Liver (tissue), 9 donors: ENCODE results near the gene PPIA. TPM values are rescaled to one million over a fixed set of nuclear protein-coding genes. Genes with fewer than 3 reads are reported as not detected.

ENCODE experiments used
- DNase-seq: peaks from one replicate; pipeline ENCODE4 v3.0.0-alpha.2; 2017; ENCODE audit warnings: low spot score
- H3K27ac ChIP-seq, 2 donors: one replicate each; pipeline ENCODE4 v1.7.0; 2013; ENCODE audit warnings: inconsistent platforms in 2 of 2, low read length in 2 of 2, control low read depth in 1 of 2, low read depth in 1 of 2, mild to moderate bottlenecking in 1 of 2
- H3K27me3 ChIP-seq, 4 donors: one replicate each; pipeline versions ENCODE4 v1.6.1 to v1.7.0; 2013; ENCODE audit warnings: low read length in 3 of 4, inconsistent platforms in 1 of 4, mild to moderate bottlenecking in 1 of 4, moderate library complexity in 1 of 4; ENCODE audit not compliant: control insufficient read depth in 4 of 4, insufficient read depth in 4 of 4
- H3K36me3 ChIP-seq, 4 donors: one replicate each; pipeline versions ENCODE4 v1.6.1 to v1.7.0; 2013; ENCODE audit warnings: low read length in 3 of 4, mild to moderate bottlenecking in 3 of 4, low read depth in 1 of 4, moderate library complexity in 1 of 4; ENCODE audit not compliant: control insufficient read depth in 4 of 4, insufficient read depth in 3 of 4
- H3K4me1 ChIP-seq, 4 donors: one replicate each; pipeline versions ENCODE4 v1.6.1 to v1.7.0; 2013; ENCODE audit warnings: low read length in 3 of 4, mild to moderate bottlenecking in 3 of 4, moderate library complexity in 1 of 4; ENCODE audit not compliant: control insufficient read depth in 4 of 4, insufficient read depth in 4 of 4
- H3K4me3 ChIP-seq, 3 donors: one replicate each; pipeline versions ENCODE4 v1.6.1 to v1.7.0; 2013; ENCODE audit warnings: low read length in 3 of 3, control low read depth in 1 of 3, low read depth in 1 of 3, mild to moderate bottlenecking in 1 of 3
- H3K9ac ChIP-seq, 2 donors: one replicate each; pipeline ENCODE4 v1.7.0; 2013; ENCODE audit warnings: low read length in 2 of 2, mild to moderate bottlenecking in 2 of 2, moderate library complexity in 2 of 2, control low read depth in 1 of 2, low read depth in 1 of 2
- H3K9me3 ChIP-seq, 4 donors: one replicate each; pipeline versions ENCODE4 v1.6.1 to v1.7.0; 2013; ENCODE audit warnings: low read length in 3 of 4; ENCODE audit not compliant: control insufficient read depth in 4 of 4
- ATF3 ChIP-seq: IDR thresholded peaks from 2 replicates; pipeline ENCODE4 v1.6.1; 2016; ENCODE audit warnings: antibody characterized with exemption
- CTCF ChIP-seq: fragments of 150-350 bp; IDR thresholded peaks from 2 replicates; pipeline ENCODE4 v1.5.1; 2017; ENCODE audit warnings: improper control_type of control experiment, low read depth, low read length; ENCODE audit not compliant: missing input control
- EGR1 ChIP-seq, 2 donors: IDR thresholded peaks; 2 replicates each; pipeline ENCODE4 v1.6.1; 2016 to 2018; ENCODE audit warnings: antibody characterized with exemption in 2 of 2, low read depth in 2 of 2
- FOXA1 ChIP-seq: IDR thresholded peaks from 2 replicates; pipeline ENCODE4 v1.6.1; 2016; ENCODE audit warnings: antibody characterized with exemption
- FOXA2 ChIP-seq: IDR thresholded peaks from 2 replicates; pipeline ENCODE4 v1.6.1; 2016; ENCODE audit warnings: antibody characterized with exemption
- GABPA ChIP-seq, 2 donors: IDR thresholded peaks in 1 of 2; conservative IDR thresholded peaks in 1 of 2; 2 replicates each; pipeline ENCODE4 v1.6.1; 2016; ENCODE audit warnings: antibody characterized with exemption in 2 of 2, mild to moderate bottlenecking in 1 of 2, moderate library complexity in 1 of 2
- HNF4A ChIP-seq, 2 donors: conservative IDR thresholded peaks; 2 replicates each; pipeline ENCODE4 v1.6.1; 2016; ENCODE audit warnings: antibody characterized with exemption in 2 of 2, mild to moderate bottlenecking in 2 of 2
- HNF4G ChIP-seq: IDR thresholded peaks from 2 replicates; pipeline ENCODE4 v1.6.1; 2016; ENCODE audit warnings: antibody characterized with exemption
- JUND ChIP-seq, 2 donors: IDR thresholded peaks; 2 replicates each; pipeline ENCODE4 v1.6.1; 2016; ENCODE audit warnings: antibody characterized with exemption in 2 of 2
- MAX ChIP-seq: IDR thresholded peaks from 2 replicates; pipeline ENCODE4 v1.6.1; 2016; ENCODE audit warnings: antibody characterized with exemption
- NR2F2 ChIP-seq: IDR thresholded peaks from 2 replicates; pipeline ENCODE4 v1.6.1; 2016; ENCODE audit warnings: antibody characterized with exemption
- RAD21 ChIP-seq, 2 donors: IDR thresholded peaks; 2 replicates each; pipeline ENCODE4 v1.6.1; 2016; ENCODE audit warnings: antibody characterized with exemption in 2 of 2, mild to moderate bottlenecking in 2 of 2
- REST ChIP-seq: IDR thresholded peaks from 2 replicates; pipeline ENCODE4 v1.6.1; 2016; ENCODE audit warnings: antibody characterized with exemption, mild to moderate bottlenecking
- RXRA ChIP-seq, 2 donors: IDR thresholded peaks; 2 replicates each; pipeline ENCODE4 v1.6.1; 2017 to 2018; ENCODE audit warnings: antibody characterized with exemption in 2 of 2, mild to moderate bottlenecking in 1 of 2
- SP1 ChIP-seq: IDR thresholded peaks from 2 replicates; pipeline ENCODE4 v1.6.1; 2018; ENCODE audit warnings: antibody characterized with exemption, mild to moderate bottlenecking
- TAF1 ChIP-seq: conservative IDR thresholded peaks from 2 replicates; pipeline ENCODE4 v1.6.1; 2016; ENCODE audit warnings: antibody characterized with exemption, mild to moderate bottlenecking
- YY1 ChIP-seq: IDR thresholded peaks from 2 replicates; pipeline ENCODE4 v1.6.1; 2016; ENCODE audit warnings: antibody characterized with exemption, mild to moderate bottlenecking
- WGBS: extraction: QIAGEN DNeasy Blood & Tissue Kit; methylation state at CpG from one replicate; pipeline ENCODE4 v1.1.7; 2013; 5-methylcytosine and 5-hydroxymethylcytosine counted together
- polyA plus RNA-seq, 2 donors: library from polyadenylated mRNA; stranded (reverse) in 1 of 2; unstranded in 1 of 2; fragments of 200-250 nt in 1 of 2; fragments of >200 nt in 1 of 2; fragmentation: Nextera tagmentation in 1 of 2; extraction: Ambion mirVana in 1 of 2; gene quantifications; one replicate each; pipeline versions ENCODE4 v1.2.1 to v1.2.3, GENCODE V29; 2013 to 2015
- total RNA-seq, 2 donors: library from RNA; depleted of rRNA; stranded (reverse); fragments of >200 nt; gene quantifications; one replicate each; pipeline ENCODE4 v1.2.3, GENCODE V29; 2014
- donor health status: healthy.
- donor health status: healthy.
- donor health status: healthy.
- donor health status: healthy.
- donor health status: healthy.

The PPIA gene
- total and polyA plus RNA-seq, 4 donors = 834 to 1,873 (median 1,399) TPM

GRCh38 chr7:44846816-44847508, 50.5 kb downstream of the PPIA start:
- no peaks in the 10 kb centered on the region for H3K27me3 ChIP-seq
- TF ChIP-seq TAF1 (peak; percentile 22), FOXA2 (no peak)
- no peaks in the 10 kb centered on the region for H3K9me3 ChIP-seq
- H3K27ac ChIP-seq = peak overlapping the region; percentile 94 to 97
- H3K4me1 ChIP-seq = peaks cover 1 to 17% (median 8%) of the 10 kb centered on the region in 4 donors
- H3K4me3 ChIP-seq = peak overlapping the region; percentile 65 to 94 (median 78)
- H3K9ac ChIP-seq = peak overlapping the region; percentile 74 to 89
- no peaks in the 10 kb centered on the region for H3K36me3 ChIP-seq
- under 1% methylated on average over 12 of the region's 12 CpGs for WGBS
- DNase-seq = no peak

- H3K4me1 ChIP-seq = peaks cover 1 to 17% (median 8%) of the 10 kb centered on the region in 4 donors
- peak; percentile 90 for DNase-seq
- TF ChIP-seq HNF4A (conservative IDR thresholded peaks at IDR 0.05) (no peak), CTCF (peak; percentile 79), RAD21 (IDR thresholded peaks at IDR 0.05) (peak; percentile 77 to 81)
- H3K36me3 ChIP-seq = no peaks in the 10 kb centered on the region
- H3K27me3 ChIP-seq = no peaks in the 10 kb centered on the region
- peak overlapping the region; percentile 74 to 89 for H3K9ac ChIP-seq
- H3K27ac ChIP-seq = peak overlapping the region; percentile 94 to 97
- peak overlapping the region; percentile 65 to 94 (median 78) for H3K4me3 ChIP-seq
- H3K9me3 ChIP-seq = no peaks in the 10 kb centered on the region
- under 1% methylated on average over 36 of the region's 36 CpGs for WGBS
These were observed 51.0 kb downstream of the PPIA start for GRCh38 chr7:44847509-44847919.

GRCh38 chr7:44847920-44848634, 51.6 kb downstream of the PPIA start, which contains the start of gene H2AZ2:
Gene H2AZ2, minus strand, starts transcription at chr7:44848087. Its CDS starts 116 bp downstream, at chr7:44847971.
- Histone ChIP-seq H3K4me1 (peaks cover 1 to 17% (median 8%) of the 10 kb centered on the region in 4 donors), H3K27me3 (no peaks in the 10 kb centered on the region), H3K9me3 (no peaks in the 10 kb centered on the region), H3K36me3 (no peaks in the 10 kb centered on the region), H3K9ac (peak within 1 kb of the TSS; percentile 74 to 89), H3K27ac (peak within 1 kb of the TSS; percentile 94 to 97), H3K4me3 (peak within 1 kb of the TSS; percentile 65 to 94 (median 78))
- no peak for TF ChIP-seq FOXA2
- peak in 1 of 2 donors; percentile 8 for TF ChIP-seq HNF4A (conservative IDR thresholded peaks at IDR 0.05)
- TF ChIP-seq JUND (IDR thresholded peaks at IDR 0.05) = peak; percentile 4 to 37
- TF ChIP-seq NR2F2 = peak; percentile 29
- peak; percentile 64 for TF ChIP-seq REST
- TF ChIP-seq GABPA (IDR thresholded peaks at IDR 0.05 in 1 of 2, conservative IDR thresholded peaks at IDR 0.05 in 1 of 2) = peak in 1 of 2 donors; percentile 71
- TF ChIP-seq YY1 = peak; percentile 65
- TF ChIP-seq CTCF = no peak
- TF ChIP-seq TAF1 = peak; percentile 59
- TF ChIP-seq SP1 = peak; percentile 99
- peak; percentile 6 for TF ChIP-seq FOXA1
- TF ChIP-seq HNF4G = no peak
- peak in 1 of 2 donors; percentile 4 for TF ChIP-seq EGR1 (IDR thresholded peaks at IDR 0.05; ENCODE audit: low read depth in 2 of 2)
- TF ChIP-seq ATF3 = no peak
- TF ChIP-seq MAX = peak; percentile 56
- TF ChIP-seq RXRA (IDR thresholded peaks at IDR 0.05) = peak; percentile 20 to 43
- peak in 1 of 2 donors; percentile 30 for TF ChIP-seq RAD21 (IDR thresholded peaks at IDR 0.05)
- DNase-seq = peak; percentile 100
- WGBS = under 1% methylated on average over 70 of the region's 70 CpGs
